Fibroblast of pulmonary artery (primary cell): ENCODE data around the gene DEGS2.
A peak's percentile ranks its signal among the peaks of the same experiment; 100 is the strongest.

Experiments used
- DNase-seq: peaks from one replicate; pipeline ENCODE4 v3.0.0-alpha.2; 2010; ENCODE audit warnings: low read depth
- H3K4me3 ChIP-seq: replicated peaks from 2 replicates; pipeline ENCODE4 v1.5.1; 2011; ENCODE audit warnings: low read depth, mild to moderate bottlenecking, control low read depth, low read length, moderate library complexity
- TF ChIP-seq, protein P1 (sequence below): IDR thresholded peaks from 2 replicates; pipeline ENCODE4 v1.5.1; 2011; ENCODE audit warnings: mild to moderate bottlenecking, control low read depth, low read length, inconsistent platforms; ENCODE audit errors: missing control alignments

Gene DEGS2

GRCh38 chr14:100104523-100105300 lies 54.7 kb downstream of the DEGS2 start:
- peak; percentile 27 for DNase-seq
- H3K4me3 ChIP-seq: no peak overlapping the region

GRCh38 chr14:100104006-100104352 lies 55.5 kb downstream of the DEGS2 start:
- DNase-seq: no peak
- TF ChIP-seq, protein P1, sequence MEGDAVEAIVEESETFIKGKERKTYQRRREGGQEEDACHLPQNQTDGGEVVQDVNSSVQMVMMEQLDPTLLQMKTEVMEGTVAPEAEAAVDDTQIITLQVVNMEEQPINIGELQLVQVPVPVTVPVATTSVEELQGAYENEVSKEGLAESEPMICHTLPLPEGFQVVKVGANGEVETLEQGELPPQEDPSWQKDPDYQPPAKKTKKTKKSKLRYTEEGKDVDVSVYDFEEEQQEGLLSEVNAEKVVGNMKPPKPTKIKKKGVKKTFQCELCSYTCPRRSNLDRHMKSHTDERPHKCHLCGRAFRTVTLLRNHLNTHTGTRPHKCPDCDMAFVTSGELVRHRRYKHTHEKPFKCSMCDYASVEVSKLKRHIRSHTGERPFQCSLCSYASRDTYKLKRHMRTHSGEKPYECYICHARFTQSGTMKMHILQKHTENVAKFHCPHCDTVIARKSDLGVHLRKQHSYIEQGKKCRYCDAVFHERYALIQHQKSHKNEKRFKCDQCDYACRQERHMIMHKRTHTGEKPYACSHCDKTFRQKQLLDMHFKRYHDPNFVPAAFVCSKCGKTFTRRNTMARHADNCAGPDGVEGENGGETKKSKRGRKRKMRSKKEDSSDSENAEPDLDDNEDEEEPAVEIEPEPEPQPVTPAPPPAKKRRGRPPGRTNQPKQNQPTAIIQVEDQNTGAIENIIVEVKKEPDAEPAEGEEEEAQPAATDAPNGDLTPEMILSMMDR: no peak

More at GRCh38 chr14:100104523-100105300, 54.7 kb downstream of the DEGS2 start:
- TF ChIP-seq, protein P1: no peak

DNA sequence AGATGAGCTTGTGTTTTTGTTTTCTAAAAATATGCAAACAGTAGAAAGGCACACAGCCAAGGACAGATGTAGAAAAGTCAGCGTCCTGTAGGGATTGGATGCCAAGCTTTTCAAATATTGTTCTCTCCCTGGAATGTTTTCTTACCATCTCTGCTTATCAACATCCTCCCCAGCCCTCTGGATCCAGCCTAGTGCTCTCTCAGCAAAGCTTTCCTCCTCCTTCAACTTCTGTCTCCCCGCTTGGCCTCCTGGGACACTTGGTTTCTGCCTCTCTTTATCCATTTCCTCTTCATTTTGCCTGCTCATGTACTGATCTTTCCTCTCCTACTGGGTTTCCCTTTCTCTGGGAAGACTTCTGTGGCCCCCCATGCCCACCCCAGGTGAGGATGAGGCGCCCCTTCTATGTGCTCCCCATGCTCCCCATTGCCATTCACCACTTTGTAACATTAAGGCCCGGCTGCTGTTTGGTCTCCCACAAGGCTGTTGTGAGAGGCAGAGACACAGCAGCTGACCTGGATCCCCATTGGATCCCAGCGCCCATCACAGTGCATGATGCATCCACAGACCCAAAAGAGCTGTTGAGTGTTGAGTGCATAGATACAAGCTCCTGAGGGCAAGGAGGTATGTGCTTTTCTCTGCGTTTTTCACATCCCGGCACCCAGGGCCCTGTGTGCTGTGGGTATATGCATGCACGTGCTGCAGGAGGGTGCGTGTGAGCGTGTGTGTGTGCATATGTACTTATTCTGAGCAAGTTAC lies 56.0 kb downstream of the DEGS2 start:
- DNase-seq: peak; percentile 78
- TF ChIP-seq, protein P1: no peak
- no peak overlapping the region for H3K4me3 ChIP-seq

More at GRCh38 chr14:100104006-100104352, 55.5 kb downstream of the DEGS2 start:
- H3K4me3 ChIP-seq: no peak overlapping the region

- H3K4me3 ChIP-seq: no peak overlapping the region
These were observed 57.2 kb downstream of the DEGS2 start for GRCh38 chr14:100102156-100102785.

DNA sequence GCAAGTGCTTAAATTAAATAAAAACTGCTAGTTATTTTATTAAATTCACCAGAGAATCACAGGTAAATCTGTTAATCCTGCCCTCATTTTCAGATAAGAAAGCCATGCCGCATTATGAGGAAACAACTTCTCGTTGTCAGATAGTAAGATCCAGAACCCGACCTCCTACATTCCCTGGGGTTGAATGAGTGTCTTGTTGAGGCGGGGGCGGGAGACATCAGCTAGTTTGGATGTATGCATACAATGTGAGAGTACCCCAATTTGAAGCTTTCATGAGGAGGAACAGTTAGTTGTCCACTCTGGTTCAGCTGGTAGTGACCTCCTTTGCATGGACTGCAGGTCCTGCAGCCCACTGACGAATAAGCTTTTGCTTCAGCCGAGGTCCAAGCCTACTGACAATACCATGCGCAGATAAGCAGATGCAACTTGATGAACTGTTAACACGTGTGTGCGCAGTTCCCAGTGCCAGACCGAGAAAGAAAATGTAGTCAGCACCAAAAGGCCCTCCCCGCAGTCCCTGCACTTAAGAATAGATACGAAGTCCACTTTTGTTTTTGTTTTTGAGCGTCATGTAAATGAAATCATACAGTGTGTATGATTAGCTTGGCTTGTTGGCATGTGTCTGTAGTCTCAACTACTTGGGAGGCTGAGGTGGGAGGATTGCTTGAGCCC lies 59.3 kb downstream of the DEGS2 start:
- no peak overlapping the region for H3K4me3 ChIP-seq
- TF ChIP-seq, protein P1: no peak
- DNase-seq: peak; percentile 32

More at GRCh38 chr14:100102156-100102785, 57.2 kb downstream of the DEGS2 start:
- TF ChIP-seq, protein P1: no peak
- DNase-seq: no peak

DNA sequence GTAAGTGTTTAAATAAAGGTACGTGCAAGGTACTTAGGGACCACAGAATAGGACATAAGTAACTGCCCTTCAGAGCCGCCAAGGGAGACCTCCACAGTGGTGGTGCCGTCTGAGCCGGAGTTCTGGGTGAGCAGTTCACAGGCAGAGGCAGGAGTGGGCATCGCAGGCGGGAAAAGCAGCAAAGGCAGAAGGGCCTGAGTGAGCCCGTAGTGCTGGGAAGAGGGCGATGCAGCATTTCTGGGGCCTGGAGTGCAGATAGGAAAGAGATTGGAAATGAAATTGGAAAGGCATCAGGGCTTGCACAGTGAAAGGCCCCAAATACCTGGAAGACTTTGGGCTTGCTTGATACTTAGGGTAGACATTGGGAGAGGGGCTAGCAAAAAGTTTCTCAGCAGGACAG lies 61.3 kb downstream of the DEGS2 start:
- TF ChIP-seq, protein P1: no peak
- no peak overlapping the region for H3K4me3 ChIP-seq

More for the DNA sequence above, 61.3 kb downstream of the DEGS2 start:
- no peak for DNase-seq
